Measurements from ENCODE around the gene MACROD2. TPM values are rescaled to one million over a fixed set of nuclear protein-coding genes. Genes with fewer than 3 reads are reported as not detected.

The MACROD2 gene
- total RNA-seq, 1 experiment from 2014 or later: 3.7 TPM

DNA sequence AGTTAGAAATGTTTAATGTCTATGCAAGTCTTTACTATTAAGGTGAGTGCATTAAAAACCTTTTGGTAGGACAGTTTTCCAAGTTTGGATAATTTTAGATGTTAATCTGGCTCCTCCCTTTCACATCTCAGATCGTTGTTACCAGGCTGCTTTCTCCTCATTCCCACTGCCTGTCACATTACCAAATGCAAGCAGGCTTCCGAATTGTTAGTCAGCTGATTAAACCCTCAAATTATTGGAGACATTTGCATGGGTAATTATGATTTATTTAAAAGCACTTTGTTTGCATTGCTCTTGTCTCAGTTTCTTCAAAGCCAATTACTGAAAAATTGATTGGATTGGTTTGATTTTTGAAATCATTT is 1761.4 kb downstream of the MACROD2 start:
- no peak for TF ChIP-seq CEBPB (IDR thresholded peaks at IDR 0.05; ENCODE audit: low read depth)
- TF ChIP-seq, protein P1, sequence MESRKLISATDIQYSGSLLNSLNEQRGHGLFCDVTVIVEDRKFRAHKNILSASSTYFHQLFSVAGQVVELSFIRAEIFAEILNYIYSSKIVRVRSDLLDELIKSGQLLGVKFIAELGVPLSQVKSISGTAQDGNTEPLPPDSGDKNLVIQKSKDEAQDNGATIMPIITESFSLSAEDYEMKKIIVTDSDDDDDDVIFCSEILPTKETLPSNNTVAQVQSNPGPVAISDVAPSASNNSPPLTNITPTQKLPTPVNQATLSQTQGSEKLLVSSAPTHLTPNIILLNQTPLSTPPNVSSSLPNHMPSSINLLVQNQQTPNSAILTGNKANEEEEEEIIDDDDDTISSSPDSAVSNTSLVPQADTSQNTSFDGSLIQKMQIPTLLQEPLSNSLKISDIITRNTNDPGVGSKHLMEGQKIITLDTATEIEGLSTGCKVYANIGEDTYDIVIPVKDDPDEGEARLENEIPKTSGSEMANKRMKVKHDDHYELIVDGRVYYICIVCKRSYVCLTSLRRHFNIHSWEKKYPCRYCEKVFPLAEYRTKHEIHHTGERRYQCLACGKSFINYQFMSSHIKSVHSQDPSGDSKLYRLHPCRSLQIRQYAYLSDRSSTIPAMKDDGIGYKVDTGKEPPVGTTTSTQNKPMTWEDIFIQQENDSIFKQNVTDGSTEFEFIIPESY (IDR thresholded peaks at IDR 0.05; ENCODE audit: extremely low read depth, insufficient replicate concordance, low read length): no peak
- H3K4me1 ChIP-seq (ENCODE audit: control insufficient read depth in 1 of 2, insufficient read depth in 2 of 2, low read length in 2 of 2): no peaks in the 10 kb centered on the region
- no peaks in the 10 kb centered on the region for H3K27me3 ChIP-seq (ENCODE audit: insufficient read depth, low read length)
- H3K9ac ChIP-seq (ENCODE audit: low read length): no peak overlapping the region
- no peak overlapping the region for H2AFZ ChIP-seq (ENCODE audit: low read depth, low read length, poor library complexity, severe bottlenecking)
- no peak overlapping the region for H3K27ac ChIP-seq (ENCODE audit: low read depth, low read length)
- H3K4me3 ChIP-seq (replicated peaks in 1 of 2; ENCODE audit: low read depth in 1 of 2, low read length in 2 of 2): no peak overlapping the region
- POLR2A ChIA-PET: no interaction called here
- H4K20me1 ChIP-seq (ENCODE audit: insufficient read depth): no peaks in the 10 kb centered on the region
- CTCF ChIA-PET: no interaction called here
- no peak overlapping the region for H3K4me2 ChIP-seq (ENCODE audit: low read length)
- no peaks in the 10 kb centered on the region for H3K9me2 ChIP-seq (ENCODE audit: insufficient read depth)
- no peak for DNase-seq (ENCODE audit: low read depth, low spot score)
- no peaks in the 10 kb centered on the region for H3K36me3 ChIP-seq (ENCODE audit: control insufficient read depth in 1 of 2, insufficient read depth in 2 of 2, low read length in 2 of 2)
- H3K79me2 ChIP-seq (ENCODE audit: insufficient read depth, low read length): no peaks in the 10 kb centered on the region
- RAD21 ChIA-PET (ENCODE audit: low non-redundant PET in 1 of 2, low total read pairs in 2 of 2, uncharacterized antibody in 2 of 2, unreplicated experiment in 2 of 2): no interaction called here
- intact Hi-C loops (cut with micrococcal nuclease): no loop called here
- no peak for ATAC-seq
- peaks cover 0 to 7% of the 10 kb centered on the region in 2 experiments; a peak in 1 of 4 replicates for H3K9me3 ChIP-seq (ENCODE audit: control insufficient read depth in 1 of 2, insufficient read depth in 1 of 2, low read depth in 1 of 2, low read length in 2 of 2)
- BruUV-seq (replicated peaks): no TSS peak

DNA sequence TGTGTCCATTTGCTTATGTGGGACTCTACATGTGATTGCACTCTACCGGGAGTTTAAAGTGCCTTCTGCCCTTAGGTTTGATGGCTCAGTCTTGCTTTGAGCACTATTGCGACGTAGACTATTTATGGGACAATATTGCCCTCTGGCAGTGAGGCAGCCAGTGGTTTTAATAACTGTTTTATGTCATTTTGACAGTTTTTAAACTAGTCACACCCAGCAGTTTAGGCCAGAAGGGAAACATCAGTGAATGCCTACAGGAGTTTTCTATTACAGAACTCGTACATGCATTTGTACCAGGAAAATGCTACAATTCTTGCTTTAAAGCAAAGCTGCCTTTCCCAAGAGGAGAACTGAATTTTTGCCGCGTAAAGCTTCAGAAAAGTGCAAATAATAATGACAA is 1764.3 kb downstream of the MACROD2 start:
- POLR2A ChIA-PET: no interaction called here
- CTCF ChIA-PET: no interaction called here
- Histone ChIP-seq H3K4me3 (replicated peaks in 1 of 2; ENCODE audit: low read depth in 1 of 2, low read length in 2 of 2) (no peak overlapping the region), H4K20me1 (ENCODE audit: insufficient read depth) (no peaks in the 10 kb centered on the region), H2AFZ (ENCODE audit: low read depth, low read length, poor library complexity, severe bottlenecking) (no peak overlapping the region), H3K4me2 (ENCODE audit: low read length) (no peak overlapping the region), H3K36me3 (ENCODE audit: control insufficient read depth in 1 of 2, insufficient read depth in 2 of 2, low read length in 2 of 2) (no peaks in the 10 kb centered on the region), H3K9me2 (ENCODE audit: insufficient read depth) (no peaks in the 10 kb centered on the region), H3K4me1 (ENCODE audit: control insufficient read depth in 1 of 2, insufficient read depth in 2 of 2, low read length in 2 of 2) (no peaks in the 10 kb centered on the region), H3K9ac (ENCODE audit: low read length) (no peak overlapping the region), H3K9me3 (ENCODE audit: control insufficient read depth in 1 of 2, insufficient read depth in 1 of 2, low read depth in 1 of 2, low read length in 2 of 2) (peaks cover 0 to 11% of the 10 kb centered on the region in 2 experiments; a peak in 1 of 4 replicates), H3K27me3 (ENCODE audit: insufficient read depth, low read length) (no peaks in the 10 kb centered on the region), H3K79me2 (ENCODE audit: insufficient read depth, low read length) (no peaks in the 10 kb centered on the region), H3K27ac (ENCODE audit: low read depth, low read length) (no peak overlapping the region)
- DNase-seq (ENCODE audit: low read depth, low spot score) (no peak), ATAC-seq (no peak)
- no TSS peak for BruUV-seq (replicated peaks)
- TF ChIP-seq POLR2A (IDR thresholded peaks at IDR 0.05; ENCODE audit: borderline replicate concordance, extremely low read depth, insufficient read depth, insufficient read length) (no peak), POLR2AphosphoS5 (IDR thresholded peaks at IDR 0.05; ENCODE audit: low read depth, low read length) (no peak), EZH2phosphoT487 (IDR thresholded peaks at IDR 0.05; ENCODE audit: borderline replicate concordance) (no peak), YY1 (IDR thresholded peaks at IDR 0.05; ENCODE audit: extremely low read depth, insufficient replicate concordance, low read depth, low read length) (no peak), ELF1 (IDR thresholded peaks at IDR 0.05; ENCODE audit: borderline replicate concordance, low read depth) (no peak), SP1 (IDR thresholded peaks at IDR 0.05; ENCODE audit: low read depth) (no peak), ZNF274 (IDR thresholded peaks at IDR 0.05; ENCODE audit: low read depth, low read length) (no peak)
- TF ChIP-seq, protein P2, sequence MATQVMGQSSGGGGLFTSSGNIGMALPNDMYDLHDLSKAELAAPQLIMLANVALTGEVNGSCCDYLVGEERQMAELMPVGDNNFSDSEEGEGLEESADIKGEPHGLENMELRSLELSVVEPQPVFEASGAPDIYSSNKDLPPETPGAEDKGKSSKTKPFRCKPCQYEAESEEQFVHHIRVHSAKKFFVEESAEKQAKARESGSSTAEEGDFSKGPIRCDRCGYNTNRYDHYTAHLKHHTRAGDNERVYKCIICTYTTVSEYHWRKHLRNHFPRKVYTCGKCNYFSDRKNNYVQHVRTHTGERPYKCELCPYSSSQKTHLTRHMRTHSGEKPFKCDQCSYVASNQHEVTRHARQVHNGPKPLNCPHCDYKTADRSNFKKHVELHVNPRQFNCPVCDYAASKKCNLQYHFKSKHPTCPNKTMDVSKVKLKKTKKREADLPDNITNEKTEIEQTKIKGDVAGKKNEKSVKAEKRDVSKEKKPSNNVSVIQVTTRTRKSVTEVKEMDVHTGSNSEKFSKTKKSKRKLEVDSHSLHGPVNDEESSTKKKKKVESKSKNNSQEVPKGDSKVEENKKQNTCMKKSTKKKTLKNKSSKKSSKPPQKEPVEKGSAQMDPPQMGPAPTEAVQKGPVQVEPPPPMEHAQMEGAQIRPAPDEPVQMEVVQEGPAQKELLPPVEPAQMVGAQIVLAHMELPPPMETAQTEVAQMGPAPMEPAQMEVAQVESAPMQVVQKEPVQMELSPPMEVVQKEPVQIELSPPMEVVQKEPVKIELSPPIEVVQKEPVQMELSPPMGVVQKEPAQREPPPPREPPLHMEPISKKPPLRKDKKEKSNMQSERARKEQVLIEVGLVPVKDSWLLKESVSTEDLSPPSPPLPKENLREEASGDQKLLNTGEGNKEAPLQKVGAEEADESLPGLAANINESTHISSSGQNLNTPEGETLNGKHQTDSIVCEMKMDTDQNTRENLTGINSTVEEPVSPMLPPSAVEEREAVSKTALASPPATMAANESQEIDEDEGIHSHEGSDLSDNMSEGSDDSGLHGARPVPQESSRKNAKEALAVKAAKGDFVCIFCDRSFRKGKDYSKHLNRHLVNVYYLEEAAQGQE (IDR thresholded peaks at IDR 0.05; ENCODE audit: low read depth): no peak
- intact Hi-C loops (cut with micrococcal nuclease): no loop called here
- RAD21 ChIA-PET (ENCODE audit: low non-redundant PET in 1 of 2, low total read pairs in 2 of 2, uncharacterized antibody in 2 of 2, unreplicated experiment in 2 of 2): no interaction called here

Data from HCT116 (cell line).